ENCODE data around the gene SPATA31E1. TPM values are rescaled to one million over a fixed set of nuclear protein-coding genes. Genes with fewer than 3 reads are reported as not detected.
"Not testable (repeated sequence)": the region's sequence is repeated elsewhere in the genome, so short reads cannot be mapped to it uniquely, and the experiment has no call there.

Gene SPATA31E1
- total RNA-seq, 1 donor from 2014 or later = not detected

- H3K36me3 ChIP-seq (ENCODE audit: control insufficient read depth, insufficient read depth, low read length) = no peaks in the 10 kb centered on the region
- no peaks in the 10 kb centered on the region for H3K27me3 ChIP-seq (ENCODE audit: control insufficient read depth, insufficient read depth, low read length)
- TF ChIP-seq CTCF (IDR thresholded peaks at IDR 0.05; ENCODE audit: insufficient read depth, low read length, poor library complexity, severe bottlenecking) = no peak
- no peak overlapping the region for H3K4me3 ChIP-seq (ENCODE audit: low read depth, low read length)
- no peak for DNase-seq (ENCODE audit: low read depth)
Observed at GRCh38 chr9:87842878-87843585, 39.6 kb upstream of the SPATA31E1 start.

- no peaks in the 10 kb centered on the region for H3K27me3 ChIP-seq (ENCODE audit: control insufficient read depth, insufficient read depth, low read length)
- H3K4me3 ChIP-seq (ENCODE audit: low read depth, low read length) = no peak overlapping the region
- no peaks in the 10 kb centered on the region for H3K36me3 ChIP-seq (ENCODE audit: control insufficient read depth, insufficient read depth, low read length)
- DNase-seq (ENCODE audit: low read depth) = no peak
- TF ChIP-seq CTCF (IDR thresholded peaks at IDR 0.05; ENCODE audit: insufficient read depth, low read length, poor library complexity, severe bottlenecking) = no peak
Observed at GRCh38 chr9:87844506-87844905, 38.2 kb upstream of the SPATA31E1 start.

GRCh38 chr9:87847817-87848216, 34.9 kb upstream of the SPATA31E1 start:
- not testable (repeated sequence) for H3K27me3 ChIP-seq (ENCODE audit: control insufficient read depth, insufficient read depth, low read length); DNase-seq (ENCODE audit: low read depth); H3K4me3 ChIP-seq (ENCODE audit: low read depth, low read length); H3K36me3 ChIP-seq (ENCODE audit: control insufficient read depth, insufficient read depth, low read length)

- no peaks in the 10 kb centered on the region for H3K27me3 ChIP-seq (ENCODE audit: control insufficient read depth, insufficient read depth, low read length)
- H3K36me3 ChIP-seq (ENCODE audit: control insufficient read depth, insufficient read depth, low read length) = no peaks in the 10 kb centered on the region
- no peak for DNase-seq (ENCODE audit: low read depth)
- no peak for TF ChIP-seq CTCF (IDR thresholded peaks at IDR 0.05; ENCODE audit: insufficient read depth, low read length, poor library complexity, severe bottlenecking)
- no peak overlapping the region for H3K4me3 ChIP-seq (ENCODE audit: low read depth, low read length)
Observed at GRCh38 chr9:87849144-87849758, 33.4 kb upstream of the SPATA31E1 start.

- H3K27me3 ChIP-seq (ENCODE audit: control insufficient read depth, insufficient read depth, low read length) = no peaks in the 10 kb centered on the region
- H3K4me3 ChIP-seq (ENCODE audit: low read depth, low read length) = no peak overlapping the region
- DNase-seq (ENCODE audit: low read depth) = no peak
- H3K36me3 ChIP-seq (ENCODE audit: control insufficient read depth, insufficient read depth, low read length) = no peaks in the 10 kb centered on the region
- no peak for TF ChIP-seq CTCF (IDR thresholded peaks at IDR 0.05; ENCODE audit: insufficient read depth, low read length, poor library complexity, severe bottlenecking)
Observed at GRCh38 chr9:87850391-87850790, 32.3 kb upstream of the SPATA31E1 start.

DNA sequence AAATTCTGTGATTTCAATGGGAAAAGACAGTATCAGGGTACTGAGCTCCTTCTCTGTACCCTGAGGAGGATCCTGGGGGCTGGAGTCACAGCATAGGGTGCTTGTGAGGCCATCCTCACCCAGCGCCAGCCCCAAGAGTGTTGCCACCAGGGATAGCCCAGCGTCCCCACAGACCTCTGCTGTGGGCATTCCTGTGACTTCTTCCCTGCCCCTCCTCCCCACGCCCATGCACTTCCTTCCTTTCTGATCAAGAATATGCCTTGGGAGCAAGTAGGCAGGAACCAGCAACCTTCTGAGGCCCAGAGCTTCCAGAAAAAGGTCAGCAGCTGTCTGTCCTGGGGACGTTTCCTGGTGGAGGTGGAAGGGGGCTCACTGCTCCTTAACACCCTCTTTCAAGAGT, 31.5 kb upstream of the SPATA31E1 start:
- not testable (repeated sequence) for H3K27me3 ChIP-seq (ENCODE audit: control insufficient read depth, insufficient read depth, low read length); H3K36me3 ChIP-seq (ENCODE audit: control insufficient read depth, insufficient read depth, low read length); DNase-seq (ENCODE audit: low read depth); H3K4me3 ChIP-seq (ENCODE audit: low read depth, low read length)

DNA sequence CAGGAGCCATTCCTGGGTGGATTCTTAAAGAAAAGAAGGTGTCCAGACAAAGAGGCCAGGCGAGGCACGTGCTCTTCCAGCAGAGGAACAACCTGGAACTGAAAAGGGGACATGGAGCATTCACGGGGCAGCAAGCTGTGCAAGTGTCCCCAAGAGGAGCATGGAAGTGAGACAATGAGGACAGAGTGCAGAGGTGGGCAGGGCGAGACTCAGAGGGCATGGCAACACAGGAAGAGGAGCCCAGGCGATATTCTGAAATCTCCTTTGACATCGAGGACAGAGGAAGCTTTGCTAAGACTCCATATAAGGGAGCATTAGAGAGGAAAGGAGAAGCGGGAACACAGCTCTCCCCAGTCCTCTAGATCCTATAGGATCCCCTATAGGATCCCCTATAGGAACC, 29.4 kb upstream of the SPATA31E1 start:
- H3K36me3 ChIP-seq (ENCODE audit: control insufficient read depth, insufficient read depth, low read length) = no peaks in the 10 kb centered on the region
- DNase-seq (ENCODE audit: low read depth) = no peak
- H3K4me3 ChIP-seq (ENCODE audit: low read depth, low read length) = no peak overlapping the region
- no peak for TF ChIP-seq CTCF (IDR thresholded peaks at IDR 0.05; ENCODE audit: insufficient read depth, low read length, poor library complexity, severe bottlenecking)
- no peaks in the 10 kb centered on the region for H3K27me3 ChIP-seq (ENCODE audit: control insufficient read depth, insufficient read depth, low read length)

Data from kidney epithelial cell (primary cell).